Breast epithelium (tissue), 3 donors: ENCODE results near the gene TMEM212.

Experiments used
- POLR2AphosphoS5 ChIP-seq, 3 donors: sonication (generic); formaldehyde crosslinking; IDR thresholded peaks; one replicate each; pipeline ENCODE4 v1.6.1; 2017; ENCODE audit warnings: antibody characterized with exemption in 3 of 3
- TF ChIP-seq, protein P1 (sequence below), 3 donors: fragments of 450-650 bp; IDR thresholded peaks; one replicate each; pipeline ENCODE4 v1.5.1; 2016 to 2017; ENCODE audit warnings: antibody characterized with exemption in 3 of 3, mild to moderate bottlenecking in 3 of 3, moderate library complexity in 3 of 3

DNA sequence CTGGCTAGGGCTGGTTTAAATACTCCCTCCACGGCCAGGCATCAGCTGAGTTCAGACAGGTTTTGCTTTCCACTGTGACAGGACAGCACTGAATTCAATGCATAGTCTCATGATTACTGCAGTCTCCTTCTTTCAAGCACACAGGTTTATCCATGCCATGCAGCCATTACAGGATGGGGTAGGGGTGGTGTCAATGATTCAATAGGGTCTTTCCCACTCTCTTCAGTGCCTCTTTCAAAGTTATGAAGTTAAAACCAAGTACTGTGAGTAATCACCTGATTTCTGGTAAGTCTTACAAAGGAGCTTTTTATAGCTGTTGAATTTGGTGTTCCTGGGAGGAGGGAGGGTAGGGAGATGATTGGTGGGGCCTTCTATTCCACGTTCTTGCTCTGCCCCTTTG lies 47.2 kb downstream of the TMEM212 start:
- TF ChIP-seq, protein P1, sequence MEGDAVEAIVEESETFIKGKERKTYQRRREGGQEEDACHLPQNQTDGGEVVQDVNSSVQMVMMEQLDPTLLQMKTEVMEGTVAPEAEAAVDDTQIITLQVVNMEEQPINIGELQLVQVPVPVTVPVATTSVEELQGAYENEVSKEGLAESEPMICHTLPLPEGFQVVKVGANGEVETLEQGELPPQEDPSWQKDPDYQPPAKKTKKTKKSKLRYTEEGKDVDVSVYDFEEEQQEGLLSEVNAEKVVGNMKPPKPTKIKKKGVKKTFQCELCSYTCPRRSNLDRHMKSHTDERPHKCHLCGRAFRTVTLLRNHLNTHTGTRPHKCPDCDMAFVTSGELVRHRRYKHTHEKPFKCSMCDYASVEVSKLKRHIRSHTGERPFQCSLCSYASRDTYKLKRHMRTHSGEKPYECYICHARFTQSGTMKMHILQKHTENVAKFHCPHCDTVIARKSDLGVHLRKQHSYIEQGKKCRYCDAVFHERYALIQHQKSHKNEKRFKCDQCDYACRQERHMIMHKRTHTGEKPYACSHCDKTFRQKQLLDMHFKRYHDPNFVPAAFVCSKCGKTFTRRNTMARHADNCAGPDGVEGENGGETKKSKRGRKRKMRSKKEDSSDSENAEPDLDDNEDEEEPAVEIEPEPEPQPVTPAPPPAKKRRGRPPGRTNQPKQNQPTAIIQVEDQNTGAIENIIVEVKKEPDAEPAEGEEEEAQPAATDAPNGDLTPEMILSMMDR (IDR thresholded peaks at IDR 0.05), result no peak
- TF ChIP-seq POLR2AphosphoS5 (IDR thresholded peaks at IDR 0.05), result no peak
